ENCODE measurements around the gene RNF166. TPM values are rescaled to one million over a fixed set of nuclear protein-coding genes. Genes with fewer than 3 reads are reported as not detected.

Gene RNF166
- total RNA-seq, 1 donor from 2014 or later: 29.9 TPM

- DNase-seq (ENCODE audit: low spot score): peak; percentile 26
These were observed 33.1 kb upstream of the RNF166 start for GRCh38 chr16:88739139-88739976.

- no peak for DNase-seq (ENCODE audit: low spot score)
These were observed 32.2 kb upstream of the RNF166 start for GRCh38 chr16:88738151-88739084.

- peak; percentile 63 for DNase-seq (ENCODE audit: low spot score)
These were observed 31.3 kb upstream of the RNF166 start for GRCh38 chr16:88737298-88738150.

DNA sequence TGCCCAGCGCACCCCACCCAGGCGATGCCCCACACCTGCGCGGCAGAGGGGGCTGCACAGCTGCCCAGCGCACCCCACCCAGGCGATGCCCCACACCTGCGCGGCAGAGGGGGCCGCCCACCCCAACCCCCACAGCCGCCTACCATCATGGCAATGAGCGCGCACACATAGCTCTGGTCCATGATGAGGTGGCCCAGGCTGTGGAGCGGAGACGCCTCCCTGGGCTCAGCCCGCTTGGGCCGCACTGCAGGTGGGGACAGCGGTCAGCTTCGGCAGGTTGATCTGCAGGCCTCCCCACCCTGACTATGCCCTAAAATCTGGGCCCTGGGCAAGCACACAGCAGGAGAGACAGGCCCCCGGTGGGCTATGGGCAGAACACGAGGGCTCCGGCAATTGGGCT, 30.3 kb upstream of the RNF166 start:
- no peak for DNase-seq (ENCODE audit: low spot score)

- no peak for DNase-seq (ENCODE audit: low spot score)
These were observed 29.9 kb upstream of the RNF166 start for GRCh38 chr16:88736088-88736487.

DNA sequence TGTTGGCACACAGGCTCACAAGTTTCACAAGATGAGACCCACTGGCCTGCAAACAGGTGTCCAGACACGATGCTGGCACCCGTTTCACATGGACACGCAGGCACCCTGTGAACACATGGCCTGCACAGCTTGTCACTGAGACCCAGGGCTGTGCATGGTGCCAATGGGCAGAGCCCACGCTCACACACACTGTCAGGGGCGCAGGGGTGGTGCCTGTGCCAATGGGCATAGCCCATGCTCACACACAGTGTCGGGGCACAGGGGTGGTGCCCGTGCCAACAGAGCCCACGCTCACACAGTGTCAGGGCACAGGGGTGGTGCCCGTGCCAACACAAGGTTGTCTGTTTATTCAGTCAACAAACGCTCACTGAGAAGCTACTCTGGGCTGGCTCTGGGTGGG, 29.4 kb upstream of the RNF166 start:
- DNase-seq (ENCODE audit: low spot score): no peak

- no peak for DNase-seq (ENCODE audit: low spot score)
These were observed 28.9 kb upstream of the RNF166 start for GRCh38 chr16:88735121-88735520.

GRCh38 chr16:88734361-88734728, 28.1 kb upstream of the RNF166 start:
- no peak for DNase-seq (ENCODE audit: low spot score)

DNA sequence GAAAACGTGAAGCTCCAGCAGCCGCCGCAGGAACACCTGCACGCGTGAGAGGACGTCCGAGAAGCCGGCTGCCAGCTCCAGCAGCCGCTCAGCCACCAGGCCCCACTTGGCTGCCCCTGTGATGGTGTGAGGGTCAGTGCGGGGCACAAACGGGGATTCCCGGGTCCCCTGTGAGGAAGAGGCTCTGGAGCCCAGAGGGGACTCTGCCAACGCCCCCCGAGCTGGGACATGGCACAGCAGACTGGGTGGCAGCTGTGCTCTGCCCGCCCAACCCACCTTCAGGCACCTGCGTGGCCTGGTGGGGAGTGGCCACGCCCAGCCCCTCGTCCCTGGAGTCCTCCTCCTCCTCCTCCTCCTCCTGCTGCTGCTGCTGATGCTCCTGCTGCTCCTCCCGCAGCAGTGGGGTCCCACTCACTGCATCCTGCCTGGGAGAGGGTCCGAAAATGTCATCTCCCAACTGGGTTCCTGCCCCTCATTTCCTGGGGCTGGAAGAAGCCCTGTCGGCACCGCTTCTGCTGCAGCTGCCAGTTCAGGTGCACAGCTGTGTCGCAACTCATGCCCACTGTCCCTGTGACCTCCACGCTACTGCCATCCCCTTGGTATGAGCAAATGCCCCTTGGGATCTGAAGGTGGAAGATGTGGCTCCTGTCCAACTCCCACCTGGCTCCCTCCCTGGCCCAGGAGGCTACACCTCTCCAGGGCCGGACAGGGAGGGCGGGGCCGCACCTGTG, 27.6 kb upstream of the RNF166 start:
- no peak for DNase-seq (ENCODE audit: low spot score)

DNA sequence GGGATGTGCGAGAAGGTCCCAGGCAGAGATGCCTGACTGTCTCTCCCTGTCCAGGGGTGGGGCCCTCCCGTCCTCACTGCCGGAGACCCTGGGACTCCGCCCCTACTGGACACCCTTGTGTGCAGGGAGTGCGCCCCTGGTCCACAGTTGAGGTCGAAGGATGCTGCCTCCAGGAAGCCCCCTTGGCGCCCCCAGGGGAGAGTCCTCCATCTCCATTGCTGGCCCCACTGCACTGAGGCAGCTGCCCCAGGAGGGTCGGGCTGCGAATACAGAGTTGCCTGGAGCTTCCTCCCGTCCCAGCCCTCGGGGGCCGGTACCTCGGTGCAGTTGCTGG, 26.7 kb upstream of the RNF166 start:
- no peak for DNase-seq (ENCODE audit: low spot score)

GRCh38 chr16:88732172-88732960, 26.2 kb upstream of the RNF166 start:
- DNase-seq (ENCODE audit: low spot score): no peak

GRCh38 chr16:88731699-88732098, 25.5 kb upstream of the RNF166 start:
- no peak for DNase-seq (ENCODE audit: low spot score)

- DNase-seq (ENCODE audit: low spot score): no peak
These were observed 24.7 kb upstream of the RNF166 start for GRCh38 chr16:88730632-88731607.

DNA sequence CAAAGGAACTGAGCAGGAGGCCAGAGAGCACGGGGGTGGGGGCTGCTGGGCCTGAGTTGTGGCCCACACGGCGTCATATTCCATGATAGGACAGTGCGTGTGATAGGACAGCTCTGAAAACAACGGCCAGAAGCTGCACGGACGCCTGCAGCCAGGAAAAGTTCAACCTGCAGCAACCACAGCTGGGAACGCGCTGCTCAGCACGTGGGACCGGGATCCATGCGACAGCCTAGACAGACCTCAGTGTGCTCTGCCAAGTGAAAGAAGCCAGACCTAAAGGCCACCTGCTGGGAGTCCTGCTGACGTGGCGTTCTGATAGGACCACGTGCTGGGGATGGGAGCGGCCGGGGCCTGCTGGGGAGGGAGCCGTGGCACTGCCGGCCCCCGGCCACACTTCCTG, 21.7 kb upstream of the RNF166 start:
- DNase-seq (ENCODE audit: low spot score): peak; percentile 40

DNA sequence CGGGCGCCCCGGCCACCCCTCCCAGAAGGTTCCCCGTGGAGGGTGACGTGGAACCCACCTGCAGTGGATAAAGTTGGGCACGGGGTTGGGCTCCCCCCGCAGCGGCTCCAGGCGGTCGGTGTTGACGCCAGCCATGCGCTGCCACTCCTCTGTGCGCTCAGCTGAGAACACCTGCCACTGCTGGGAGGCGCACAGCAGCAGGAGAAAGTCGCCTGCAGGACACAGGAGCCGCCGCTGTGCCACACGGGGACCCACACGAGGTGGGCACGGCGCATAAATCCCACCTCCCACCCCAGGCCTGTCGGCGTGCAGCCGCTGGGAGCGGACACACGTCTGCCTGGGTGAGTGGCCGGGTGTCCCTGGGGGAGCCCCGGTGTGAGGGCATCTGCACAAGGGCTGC, 20.8 kb upstream of the RNF166 start:
- DNase-seq (ENCODE audit: low spot score): no peak

DNA sequence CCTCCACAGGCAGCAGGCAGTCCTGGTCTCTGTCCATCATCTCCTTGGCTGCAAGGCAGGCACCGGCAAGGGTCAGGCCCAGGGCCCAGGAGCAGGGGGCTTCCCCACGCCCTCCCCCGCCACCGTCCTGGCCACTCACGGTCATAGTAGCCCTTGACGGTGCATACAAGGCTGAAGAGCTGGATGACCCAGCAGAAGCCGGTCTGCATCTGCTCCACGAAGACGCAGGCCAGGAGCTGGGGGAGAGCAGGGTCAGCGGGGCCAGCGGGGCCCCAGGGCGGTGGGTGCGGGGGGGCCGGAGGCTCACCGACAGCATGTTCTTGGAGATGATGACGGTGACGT, 20.2 kb upstream of the RNF166 start:
- DNase-seq (ENCODE audit: low spot score): no peak

- no peak for DNase-seq (ENCODE audit: low spot score)
These were observed 19.6 kb upstream of the RNF166 start for GRCh38 chr16:88725609-88726407.

DNA sequence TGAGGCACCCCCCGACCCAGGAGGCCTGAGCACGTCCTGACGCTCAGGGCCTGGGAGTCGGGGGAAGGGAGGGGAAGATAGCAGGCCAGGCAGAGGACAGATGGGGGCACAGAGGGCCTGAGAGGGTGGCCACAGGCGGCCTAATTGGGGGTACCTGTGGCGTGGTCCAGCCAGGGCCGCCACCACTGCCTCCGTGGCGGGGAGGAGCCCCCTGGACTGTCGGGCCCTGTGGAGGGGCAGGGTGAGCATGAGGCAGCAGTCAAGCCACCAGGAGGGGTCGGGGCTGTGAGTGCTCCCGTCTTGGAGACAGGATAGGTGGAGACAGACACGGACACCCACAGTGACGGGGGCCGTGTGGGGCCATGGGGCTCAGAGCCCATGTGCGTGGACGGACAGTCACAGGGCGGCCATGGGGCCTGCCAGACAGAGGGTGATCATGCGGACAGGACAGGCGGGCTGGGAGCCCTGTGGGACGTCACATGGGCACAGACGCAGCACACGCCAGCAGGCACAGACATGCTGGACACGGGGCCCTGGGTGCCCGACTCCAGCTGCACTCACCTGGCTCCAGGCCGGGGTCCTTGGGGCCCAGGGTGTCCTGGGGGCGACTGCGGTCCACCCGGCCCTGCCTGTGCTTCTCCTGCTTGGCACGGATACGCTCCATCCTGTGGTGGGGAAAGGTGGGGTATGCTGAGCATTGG, 18.8 kb upstream of the RNF166 start:
- DNase-seq (ENCODE audit: low spot score): no peak
